Stimulated activated naive B cell treated with anti-CD40 and anti-IgM and Interleukin-4, amounts not matched to agents 10 μg/mL and 1 μg/mL and 100 μg/mL, for 72 hours (primary cell): ENCODE measurements around the gene FILIP1.

Source experiments
- ATAC-seq, 2 donors: fragments of 150-1000 bp; cut with Tn5 transposase; replicated peaks; 2 replicates each; pipeline ENCODE4 v1.10.0; 2021; ENCODE audit warnings: moderate library complexity in 1 of 2
- DNase-seq: peaks from one replicate; pipeline ENCODE4 v3.0.0; 2021
- H3K27ac Mint-ChIP-seq: one replicate; pipeline ENCODE4 v1.8.0; 2022; ENCODE audit warnings: mild to moderate bottlenecking, mixed read lengths
- H3K27me3 Mint-ChIP-seq, 2 donors: one replicate each; pipeline ENCODE4 v1.8.0; 2022; ENCODE audit warnings: mixed read lengths in 2 of 2
- H3K36me3 Mint-ChIP-seq, 2 donors: one replicate each; pipeline ENCODE4 v1.8.0; 2022; ENCODE audit warnings: mixed read lengths in 2 of 2, mild to moderate bottlenecking in 1 of 2
- H3K4me1 Mint-ChIP-seq, 2 donors: one replicate each; pipeline ENCODE4 v1.8.0; 2022; ENCODE audit warnings: mixed read lengths in 2 of 2, mild to moderate bottlenecking in 1 of 2
- H3K4me3 Mint-ChIP-seq, 2 donors: one replicate each; pipeline ENCODE4 v1.8.0; 2022; ENCODE audit warnings: mild to moderate bottlenecking in 2 of 2, mixed read lengths in 2 of 2, moderate library complexity in 1 of 2
- H3K9me3 Mint-ChIP-seq, 2 donors: one replicate each; pipeline ENCODE4 v1.8.0; 2022; ENCODE audit warnings: mixed read lengths in 2 of 2, mild to moderate bottlenecking in 1 of 2

Gene FILIP1

GRCh38 chr6:75503291-75503690, 9.7 kb upstream of the FILIP1 start:
- H3K27me3 Mint-ChIP-seq: peaks cover 0 to 12% of the 10 kb centered on the region in 2 donors
- no peak for DNase-seq
- no peaks in the 10 kb centered on the region for H3K9me3 Mint-ChIP-seq
- ATAC-seq: no peak
- no peaks in the 10 kb centered on the region for H3K36me3 Mint-ChIP-seq
- no peaks in the 10 kb centered on the region for H3K4me1 Mint-ChIP-seq
- no peak overlapping the region for H3K27ac Mint-ChIP-seq
- H3K4me3 Mint-ChIP-seq: no peak overlapping the region

- Mint-ChIP-seq H3K36me3 (no peaks in the 10 kb centered on the region), H3K27ac (no peak overlapping the region)
- no peak for ATAC-seq
Measured at GRCh38 chr6:75502884-75503283, 9.3 kb upstream of the FILIP1 start.

DNA sequence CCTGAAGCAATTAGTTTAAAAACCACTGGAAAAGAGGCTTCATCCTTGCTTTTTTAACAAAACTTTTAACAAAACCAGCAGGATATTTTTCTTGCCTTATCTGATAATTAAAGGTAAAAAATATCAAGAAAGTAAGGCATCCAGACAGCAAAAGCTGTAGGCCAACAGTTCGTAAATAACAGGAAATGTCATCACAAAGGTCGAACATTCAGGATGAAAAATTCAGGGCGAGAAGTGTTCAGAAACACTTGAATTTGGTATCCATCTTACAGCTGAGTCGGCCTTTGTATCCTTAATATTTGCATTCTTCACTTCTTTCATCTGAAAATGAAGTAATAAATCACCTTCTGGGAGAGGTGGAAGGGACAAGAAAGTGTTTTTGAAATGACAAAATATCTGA, 8.2 kb upstream of the FILIP1 start:
- Mint-ChIP-seq H3K4me3 (no peak overlapping the region), H3K36me3 (no peaks in the 10 kb centered on the region), H3K27me3 (peaks cover 0 to 12% of the 10 kb centered on the region in 2 donors), H3K27ac (no peak overlapping the region), H3K4me1 (no peaks in the 10 kb centered on the region), H3K9me3 (no peaks in the 10 kb centered on the region)
- DNase-seq (no peak), ATAC-seq (no peak)

More at GRCh38 chr6:75502884-75503283, 9.3 kb upstream of the FILIP1 start:
- DNase-seq: no peak
- H3K4me3 Mint-ChIP-seq: no peak overlapping the region
- no peaks in the 10 kb centered on the region for H3K9me3 Mint-ChIP-seq
- H3K4me1 Mint-ChIP-seq: no peaks in the 10 kb centered on the region
- H3K27me3 Mint-ChIP-seq: peaks cover 0 to 12% of the 10 kb centered on the region in 2 donors

- ATAC-seq (no peak), DNase-seq (no peak)
- Mint-ChIP-seq H3K27ac (no peak overlapping the region), H3K4me3 (no peak overlapping the region), H3K9me3 (no peaks in the 10 kb centered on the region), H3K27me3 (peaks cover 10 to 20% of the 10 kb centered on the region in 2 donors), H3K4me1 (peaks cover 0 to 3% of the 10 kb centered on the region in 2 donors), H3K36me3 (no peaks in the 10 kb centered on the region)
Measured at GRCh38 chr6:75499640-75500039, 6.0 kb upstream of the FILIP1 start.

- peaks cover 14 to 23% of the 10 kb centered on the region in 2 donors for H3K27me3 Mint-ChIP-seq
- no peak overlapping the region for H3K4me3 Mint-ChIP-seq
- peaks cover 0 to 3% of the 10 kb centered on the region in 2 donors for H3K4me1 Mint-ChIP-seq
- no peak for ATAC-seq
- no peak for DNase-seq
- no peak overlapping the region for H3K27ac Mint-ChIP-seq
- H3K9me3 Mint-ChIP-seq: no peaks in the 10 kb centered on the region
- H3K36me3 Mint-ChIP-seq: no peaks in the 10 kb centered on the region
Measured at GRCh38 chr6:75498862-75499261, 5.3 kb upstream of the FILIP1 start.

DNA sequence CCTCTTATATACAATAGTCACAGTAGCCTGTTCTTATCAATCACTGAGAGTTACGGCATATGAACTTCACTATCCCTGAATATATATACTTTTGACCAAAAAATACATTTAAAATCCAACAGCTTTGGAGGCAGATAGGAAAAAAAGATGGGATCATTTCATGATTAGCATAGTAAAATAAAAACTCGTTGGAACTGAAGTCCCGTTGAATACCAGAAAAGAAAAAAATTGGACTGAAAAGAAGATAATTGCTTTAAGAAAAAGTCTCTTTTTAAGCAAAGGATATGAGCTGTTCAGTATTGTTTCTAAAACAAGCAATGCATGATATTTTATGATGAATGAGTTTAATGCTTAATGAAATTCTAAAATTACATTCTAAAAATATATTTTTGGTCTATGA, 4.4 kb upstream of the FILIP1 start:
- peaks cover 18 to 23% of the 10 kb centered on the region in 2 donors for H3K27me3 Mint-ChIP-seq
- DNase-seq (no peak), ATAC-seq (no peak)
- no peak overlapping the region for H3K4me3 Mint-ChIP-seq
- no peak overlapping the region for H3K27ac Mint-ChIP-seq
- H3K4me1 Mint-ChIP-seq: peaks cover 0 to 3% of the 10 kb centered on the region in 2 donors
- no peaks in the 10 kb centered on the region for H3K9me3 Mint-ChIP-seq
- no peaks in the 10 kb centered on the region for H3K36me3 Mint-ChIP-seq

DNA sequence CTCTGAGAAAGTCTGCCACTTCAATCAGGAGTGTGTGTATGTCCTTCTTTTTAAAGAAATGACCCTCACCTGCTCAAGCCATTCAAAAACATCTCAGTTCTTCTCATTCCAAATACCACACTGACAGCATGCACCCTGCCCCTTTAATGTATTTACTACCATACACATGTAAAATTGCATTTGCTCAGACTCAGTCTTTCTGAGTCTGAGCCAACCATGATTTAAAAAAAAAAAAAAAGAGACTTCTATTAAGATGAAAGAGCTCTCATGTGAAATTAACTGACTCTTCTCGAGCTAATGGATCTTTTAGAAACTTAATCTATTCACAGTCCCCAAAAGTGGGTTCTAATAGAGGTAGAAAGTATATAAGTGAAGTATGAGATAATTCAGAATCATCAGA, 1.4 kb upstream of the FILIP1 start:
- no peaks in the 10 kb centered on the region for H3K9me3 Mint-ChIP-seq
- H3K36me3 Mint-ChIP-seq: no peaks in the 10 kb centered on the region
- H3K27ac Mint-ChIP-seq: no peak overlapping the region
- DNase-seq (no peak), ATAC-seq (no peak)
- no peak overlapping the region for H3K4me3 Mint-ChIP-seq
- H3K27me3 Mint-ChIP-seq: peaks cover 22% of the 10 kb centered on the region in 2 donors
- peaks cover 0 to 3% of the 10 kb centered on the region in 2 donors for H3K4me1 Mint-ChIP-seq

DNA sequence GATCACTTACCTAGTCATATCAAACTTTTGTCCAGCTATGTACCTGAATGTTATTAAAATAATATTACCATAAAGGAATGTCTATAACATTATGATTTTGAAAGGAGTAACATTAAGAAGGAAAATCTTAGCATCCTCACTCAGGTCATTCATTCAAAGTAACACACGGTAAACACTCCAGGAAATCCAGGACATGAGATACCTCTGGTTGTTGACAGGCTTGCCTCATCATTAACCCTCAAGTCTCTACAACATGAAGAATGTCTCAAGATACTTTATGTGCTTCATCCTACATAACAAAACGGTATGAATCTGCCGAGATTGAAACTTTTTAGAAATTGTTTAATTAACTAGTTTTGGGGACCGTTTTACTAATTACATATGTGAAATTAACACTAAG, 690 bp upstream of the FILIP1 start:
- Mint-ChIP-seq H3K27me3 (peaks cover 20 to 22% of the 10 kb centered on the region in 2 donors), H3K27ac (no peak overlapping the region), H3K36me3 (no peaks in the 10 kb centered on the region), H3K4me1 (peaks cover 0 to 3% of the 10 kb centered on the region in 2 donors), H3K4me3 (no peak overlapping the region), H3K9me3 (no peaks in the 10 kb centered on the region)
- DNase-seq (no peak), ATAC-seq (no peak)

GRCh38 chr6:75492386-75493153, 1.0 kb downstream of the FILIP1 start:
- Mint-ChIP-seq H3K36me3 (no peaks in the 10 kb centered on the region), H3K27me3 (peaks cover 20 to 22% of the 10 kb centered on the region in 2 donors), H3K4me1 (peaks cover 0 to 3% of the 10 kb centered on the region in 2 donors), H3K9me3 (no peaks in the 10 kb centered on the region), H3K27ac (no peak overlapping the region), H3K4me3 (no peak overlapping the region)
- ATAC-seq (no peak), DNase-seq (no peak)

DNA sequence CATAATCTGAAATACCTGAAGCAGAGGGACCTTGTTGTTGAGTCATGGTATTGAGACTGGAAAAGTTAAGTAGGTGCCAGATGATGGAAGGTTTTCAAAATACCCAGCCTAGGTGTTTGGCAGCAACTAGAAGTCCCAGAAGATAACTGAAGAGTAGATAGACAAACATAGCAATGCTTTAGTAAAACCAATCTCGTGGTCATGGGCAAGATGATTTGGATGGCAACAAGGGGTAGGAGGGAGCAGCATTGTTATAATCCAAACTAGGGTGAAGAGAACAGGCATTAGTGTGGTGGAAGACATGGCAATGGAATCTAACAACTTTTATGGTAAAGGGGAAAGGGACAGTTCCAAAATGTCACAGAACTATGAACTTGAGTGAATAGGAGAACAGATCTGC, 2.3 kb downstream of the FILIP1 start:
- ATAC-seq: no peak

GRCh38 chr6:75490706-75491105, 2.9 kb downstream of the FILIP1 start:
- ATAC-seq: no peak
- H3K4me1 Mint-ChIP-seq: no peaks in the 10 kb centered on the region
- H3K4me3 Mint-ChIP-seq: no peak overlapping the region
- peaks cover 20% of the 10 kb centered on the region in 2 donors for H3K27me3 Mint-ChIP-seq
- H3K36me3 Mint-ChIP-seq: no peaks in the 10 kb centered on the region
- no peak overlapping the region for H3K27ac Mint-ChIP-seq
- DNase-seq: no peak
- no peaks in the 10 kb centered on the region for H3K9me3 Mint-ChIP-seq

More for the DNA sequence above, 2.3 kb downstream of the FILIP1 start:
- peaks cover 0 to 3% of the 10 kb centered on the region in 2 donors for H3K4me1 Mint-ChIP-seq
- DNase-seq: no peak
- no peak overlapping the region for H3K4me3 Mint-ChIP-seq
- peaks cover 20 to 21% of the 10 kb centered on the region in 2 donors for H3K27me3 Mint-ChIP-seq
- H3K36me3 Mint-ChIP-seq: no peaks in the 10 kb centered on the region
- no peaks in the 10 kb centered on the region for H3K9me3 Mint-ChIP-seq
- no peak overlapping the region for H3K27ac Mint-ChIP-seq

- Mint-ChIP-seq H3K36me3 (no peaks in the 10 kb centered on the region), H3K4me1 (no peaks in the 10 kb centered on the region), H3K27me3 (peaks cover 12 to 14% of the 10 kb centered on the region in 2 donors), H3K4me3 (no peak overlapping the region), H3K27ac (no peak overlapping the region), H3K9me3 (no peaks in the 10 kb centered on the region)
- DNase-seq (no peak), ATAC-seq (no peak)
Measured at GRCh38 chr6:75489025-75489424, 4.6 kb downstream of the FILIP1 start.

GRCh38 chr6:75488033-75488432, 5.6 kb downstream of the FILIP1 start:
- H3K27me3 Mint-ChIP-seq: peaks cover 8 to 10% of the 10 kb centered on the region in 2 donors
- H3K9me3 Mint-ChIP-seq: no peaks in the 10 kb centered on the region

GRCh38 chr6:75486850-75487518, 6.6 kb downstream of the FILIP1 start:
- ATAC-seq (no peak), DNase-seq (no peak)
- H3K4me1 Mint-ChIP-seq: no peaks in the 10 kb centered on the region
- H3K4me3 Mint-ChIP-seq: no peak overlapping the region
- no peaks in the 10 kb centered on the region for H3K36me3 Mint-ChIP-seq
- H3K27ac Mint-ChIP-seq: no peak overlapping the region
- peaks cover 4 to 5% of the 10 kb centered on the region in 2 donors for H3K27me3 Mint-ChIP-seq
- H3K9me3 Mint-ChIP-seq: no peaks in the 10 kb centered on the region

More at GRCh38 chr6:75488033-75488432, 5.6 kb downstream of the FILIP1 start:
- Mint-ChIP-seq H3K4me1 (no peaks in the 10 kb centered on the region), H3K4me3 (no peak overlapping the region), H3K36me3 (no peaks in the 10 kb centered on the region), H3K27ac (no peak overlapping the region)
- DNase-seq (no peak), ATAC-seq (no peak)

GRCh38 chr6:75484535-75484934, 9.1 kb downstream of the FILIP1 start:
- Mint-ChIP-seq H3K27me3 (peaks cover 4 to 11% of the 10 kb centered on the region in 2 donors), H3K9me3 (no peaks in the 10 kb centered on the region)
- no peak for DNase-seq

More at GRCh38 chr6:75484535-75484934, 9.1 kb downstream of the FILIP1 start:
- Mint-ChIP-seq H3K27ac (no peak overlapping the region), H3K4me3 (no peak overlapping the region), H3K36me3 (no peaks in the 10 kb centered on the region), H3K4me1 (no peaks in the 10 kb centered on the region)
- ATAC-seq: no peak
